A549 (cell line): ENCODE data around the gene ANKRD27.

Experiments
- EHMT2 ChIP-seq: fragments of 200-600 bp; sonication (generic); IDR thresholded peaks from 2 replicates; pipeline ENCODE4 v1.6.1; 2016; ENCODE audit warnings: antibody characterized with exemption, low read depth, mild to moderate bottlenecking, moderate library complexity
- NPAS2 ChIP-seq: fragments of 250-450 bp; sonication (Bioruptor Pico); IDR thresholded peaks from 2 replicates; pipeline ENCODE4 v1.8.0; 2022; ENCODE audit warnings: mild to moderate bottlenecking, moderate library complexity, borderline replicate concordance
- POLR2A ChIP-seq: IDR thresholded peaks from 2 replicates; pipeline ENCODE4 v1.6.1; 2012; ENCODE audit warnings: mild to moderate bottlenecking, low read length
- RARB ChIP-seq: fragments of 250-450 bp; sonication (Bioruptor Pico); IDR thresholded peaks from 2 replicates; pipeline ENCODE4 v1.8.0; 2021; ENCODE audit warnings: mild to moderate bottlenecking, moderate library complexity
- TF ChIP-seq, protein P1 (sequence below): fragments of >200 bp; sonication (Bioruptor Twin); formaldehyde crosslinking; IDR thresholded peaks from 3 replicates; pipeline ENCODE4 v1.5.1; 2016

DNA sequence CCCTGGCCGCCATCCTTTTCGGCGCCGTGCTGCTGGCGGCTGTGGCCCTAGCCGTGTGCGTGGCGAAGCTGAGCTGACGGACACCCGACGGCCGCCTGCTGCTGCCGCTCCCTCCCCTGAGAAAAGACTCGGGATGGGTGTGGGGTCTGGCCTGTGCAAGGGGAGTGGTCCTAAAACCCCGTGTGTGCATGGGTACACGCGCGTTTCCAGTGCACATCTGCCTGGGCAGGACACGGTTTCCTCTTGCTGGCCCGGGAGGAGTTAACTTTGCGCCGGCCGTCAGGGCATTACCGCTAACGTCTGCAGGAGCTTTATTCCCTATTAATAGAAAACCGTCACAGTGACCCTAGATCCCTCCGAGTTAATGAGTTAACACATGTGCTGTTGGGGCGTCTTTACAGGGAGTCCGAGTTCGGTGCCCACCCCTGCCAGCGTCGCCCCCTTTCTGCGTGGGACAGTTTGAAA is 1.9 kb upstream of the ANKRD27 start:
- TF ChIP-seq, protein P1, sequence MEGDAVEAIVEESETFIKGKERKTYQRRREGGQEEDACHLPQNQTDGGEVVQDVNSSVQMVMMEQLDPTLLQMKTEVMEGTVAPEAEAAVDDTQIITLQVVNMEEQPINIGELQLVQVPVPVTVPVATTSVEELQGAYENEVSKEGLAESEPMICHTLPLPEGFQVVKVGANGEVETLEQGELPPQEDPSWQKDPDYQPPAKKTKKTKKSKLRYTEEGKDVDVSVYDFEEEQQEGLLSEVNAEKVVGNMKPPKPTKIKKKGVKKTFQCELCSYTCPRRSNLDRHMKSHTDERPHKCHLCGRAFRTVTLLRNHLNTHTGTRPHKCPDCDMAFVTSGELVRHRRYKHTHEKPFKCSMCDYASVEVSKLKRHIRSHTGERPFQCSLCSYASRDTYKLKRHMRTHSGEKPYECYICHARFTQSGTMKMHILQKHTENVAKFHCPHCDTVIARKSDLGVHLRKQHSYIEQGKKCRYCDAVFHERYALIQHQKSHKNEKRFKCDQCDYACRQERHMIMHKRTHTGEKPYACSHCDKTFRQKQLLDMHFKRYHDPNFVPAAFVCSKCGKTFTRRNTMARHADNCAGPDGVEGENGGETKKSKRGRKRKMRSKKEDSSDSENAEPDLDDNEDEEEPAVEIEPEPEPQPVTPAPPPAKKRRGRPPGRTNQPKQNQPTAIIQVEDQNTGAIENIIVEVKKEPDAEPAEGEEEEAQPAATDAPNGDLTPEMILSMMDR, result no peak; the same call in 2 of the 3 replicates
- TF ChIP-seq EHMT2 (no peak), RARB (CRISPR knock-in tag) (no peak), POLR2A (no peak; the same call in 1 of the 2 replicates), NPAS2 (CRISPR knock-in tag) (no peak)
